A673 (cell line): ENCODE results near the gene PGGHG. TPM values are rescaled to one million over a fixed set of nuclear protein-coding genes. Genes with fewer than 3 reads are reported as not detected.

Experiments used
- BruUV-seq: library from RNA; stranded (reverse); fragments of 400-500 nt; replicated peaks from 2 replicates; lab custom pipeline; 2021; lab: Mats Ljungman, UMichigan
- CTCF ChIA-PET: fragments of 300-600 bp; sonication (Branson Sonifier 250); formaldehyde crosslinking; loops from one replicate; lab custom pipeline; 2022; ENCODE audit warnings: antibody characterized with exemption; lab: Charles Lee
- POLR2A ChIA-PET: fragments of 300-600 bp; sonication (Branson Sonifier 250); formaldehyde crosslinking; loops from one replicate; lab custom pipeline; 2022; ENCODE audit warnings: antibody characterized with exemption; ENCODE audit not compliant: low non-redundant PET; lab: Charles Lee
- DNase-seq: peaks from one replicate; pipeline ENCODE4 v3.0.0-alpha.2; 2015; ENCODE audit warnings: low spot score
- H3K27ac ChIP-seq: fragments of 200-600 bp; sonication (generic); 2 replicates; pipeline ENCODE4 v1.5.1; 2016; ENCODE audit warnings: mixed run types, low read depth, mild to moderate bottlenecking, mixed read lengths, antibody characterized with exemption, low read length; ENCODE audit not compliant: poor library complexity, severe bottlenecking
- H3K27me3 ChIP-seq: fragments of 200-600 bp; sonication (generic); replicated peaks from 2 replicates; pipeline ENCODE4 v1.6.1; 2017; ENCODE audit warnings: mixed run types, low read depth, mild to moderate bottlenecking, mixed read lengths, antibody characterized with exemption, low read length; ENCODE audit not compliant: insufficient read depth, poor library complexity
- H3K36me3 ChIP-seq: fragments of 200-600 bp; sonication (generic); 2 replicates; pipeline ENCODE4 v1.6.1; 2016; ENCODE audit warnings: mixed run types, mild to moderate bottlenecking, mixed read lengths, antibody characterized with exemption, low read length; ENCODE audit not compliant: insufficient read depth, poor library complexity, severe bottlenecking
- H3K4me1 ChIP-seq: fragments of 200-600 bp; sonication (generic); 2 replicates; pipeline ENCODE4 v1.6.1; 2017; ENCODE audit warnings: mixed run types, mild to moderate bottlenecking, mixed read lengths, antibody characterized with exemption, low read length; ENCODE audit not compliant: insufficient read depth, poor library complexity, severe bottlenecking
- H3K4me3 ChIP-seq: fragments of 200-600 bp; sonication (generic); 2 replicates; pipeline ENCODE4 v1.5.1; 2016; ENCODE audit warnings: low read depth, mixed run types, mild to moderate bottlenecking, mixed read lengths, low read length; ENCODE audit not compliant: poor library complexity, severe bottlenecking
- H3K9me3 ChIP-seq: fragments of 200-600 bp; sonication (generic); 2 replicates; pipeline ENCODE4 v1.6.1; 2016; ENCODE audit warnings: mixed run types, low read depth, mild to moderate bottlenecking, mixed read lengths, antibody characterized with exemption, low read length; ENCODE audit not compliant: poor library complexity, severe bottlenecking
- CTCF ChIP-seq: fragments of 300-800, 200-600 bp; sonication (generic); conservative IDR thresholded peaks from 2 replicates; pipeline ENCODE4 v1.5.1; 2017; ENCODE audit warnings: low read depth, mild to moderate bottlenecking, antibody characterized with exemption, low read length, moderate library complexity, mixed read lengths
- EZH2 ChIP-seq: fragments of 200-600 bp; sonication (generic); IDR thresholded peaks from 2 replicates; pipeline ENCODE4 v1.6.1; 2017; ENCODE audit warnings: borderline replicate concordance, low read depth, mild to moderate bottlenecking, mixed read lengths, antibody characterized with exemption, low read length; ENCODE audit not compliant: poor library complexity, severe bottlenecking
- intact Hi-C: fragments of 100-400 bp; cut with micrococcal nuclease; formaldehyde crosslinking; loops from one replicate; pipeline ENCODE4 v1.10.0; 2022; ENCODE audit not compliant: unreplicated experiment
- total RNA-seq: library from RNA; stranded (reverse); gene quantifications from 2 replicates; pipeline ENCODE4 v1.2.3, GENCODE V29; 2021

Gene PGGHG
- total RNA-seq, 1 experiment from 2014 or later: 5.4 TPM

DNA sequence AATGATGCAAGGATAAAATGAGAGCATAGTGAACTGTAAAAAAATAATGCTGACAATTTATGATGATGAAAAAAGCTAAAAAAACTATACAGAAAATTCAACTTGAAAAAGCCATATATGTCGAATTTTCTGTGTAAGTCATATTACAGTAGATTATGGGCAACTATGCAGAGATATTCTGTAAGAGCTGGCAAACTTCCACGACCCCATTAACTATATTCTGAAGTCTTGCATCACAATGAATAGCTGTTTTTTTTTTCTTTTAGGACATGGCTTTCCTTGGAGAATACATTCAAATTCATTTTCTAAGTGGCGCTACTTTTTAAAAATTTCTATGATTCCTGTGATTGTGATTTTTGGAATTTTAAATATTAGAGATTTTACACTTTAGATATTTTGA lies 33.8 kb upstream of the PGGHG start:
- H3K4me3 ChIP-seq: no peak overlapping the region
- TF ChIP-seq EZH2 (no peak), CTCF (no peak)
- H3K27me3 ChIP-seq: no peaks in the 10 kb centered on the region
- H3K9me3 ChIP-seq: no peaks in the 10 kb centered on the region
- ChIA-PET CTCF (no interaction called here), POLR2A (no interaction called here)
- DNase-seq: no peak
- no TSS peak for BruUV-seq
- peaks cover 26% of the 10 kb centered on the region for H3K36me3 ChIP-seq
- no peak overlapping the region for H3K27ac ChIP-seq
- H3K4me1 ChIP-seq: no peaks in the 10 kb centered on the region
- intact Hi-C loops: loop anchor here (10.0 kb wide), 1 partner anchor 100 kb away; no protein-coding TSS in a partner anchor

- ChIA-PET POLR2A (no interaction called here), CTCF (no interaction called here)
- no peak overlapping the region for H3K27ac ChIP-seq
- no peak for DNase-seq
- H3K4me3 ChIP-seq: no peak overlapping the region
- no peaks in the 10 kb centered on the region for H3K27me3 ChIP-seq
- no TSS peak for BruUV-seq
- peaks cover 21% of the 10 kb centered on the region for H3K36me3 ChIP-seq
- TF ChIP-seq CTCF: no peak
- TF ChIP-seq EZH2: no peak
- intact Hi-C loops: loop anchor here (10.0 kb wide), 1 partner anchor 99 kb away; no protein-coding TSS in a partner anchor
- H3K4me1 ChIP-seq: no peaks in the 10 kb centered on the region
- H3K9me3 ChIP-seq: no peaks in the 10 kb centered on the region
Observed at GRCh38 chr11:255816-256215, 33.1 kb upstream of the PGGHG start.

DNA sequence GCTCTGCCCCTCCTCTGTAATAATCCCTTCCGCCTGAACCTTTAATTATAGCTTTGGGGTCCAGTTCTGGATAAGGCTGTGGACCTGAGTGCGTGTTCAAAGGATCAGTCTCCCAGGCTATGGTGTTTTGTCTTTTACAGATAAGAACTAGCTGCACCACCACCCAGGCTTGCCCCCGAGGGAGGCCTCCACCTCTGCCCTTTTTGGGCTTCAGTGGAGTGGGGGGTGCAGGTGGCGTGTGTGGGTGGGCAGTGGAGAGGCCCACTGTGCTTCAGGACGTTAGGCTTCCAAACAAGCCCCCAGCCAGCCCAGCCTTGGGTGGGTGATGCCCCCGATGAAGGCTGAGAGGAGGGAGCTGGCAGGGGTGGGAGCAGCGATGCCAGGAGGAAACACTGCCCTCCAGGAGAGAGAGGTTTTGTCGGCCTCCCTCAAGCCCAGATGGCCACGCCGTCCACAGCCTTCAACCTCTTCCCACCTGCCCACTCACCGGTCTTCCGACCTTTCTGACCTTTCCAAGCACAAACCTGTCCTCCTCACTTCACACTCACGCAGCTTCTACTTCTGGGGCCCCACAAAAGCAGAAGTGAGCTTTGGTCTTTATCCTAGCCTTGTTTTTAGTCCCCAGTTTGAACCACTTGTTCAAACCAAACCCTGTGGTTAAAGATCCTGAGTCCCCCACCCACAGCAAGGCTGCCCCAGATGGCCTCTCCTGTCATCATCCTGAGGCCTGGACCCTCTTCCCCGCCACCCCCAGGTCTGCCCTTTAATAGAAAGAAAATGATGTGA lies 31.8 kb upstream of the PGGHG start:
- no peak for TF ChIP-seq EZH2
- no peak for TF ChIP-seq CTCF
- Histone ChIP-seq H3K36me3 (peaks cover 7% of the 10 kb centered on the region), H3K4me3 (no peak overlapping the region), H3K9me3 (no peaks in the 10 kb centered on the region), H3K27ac (no peak overlapping the region), H3K27me3 (no peaks in the 10 kb centered on the region), H3K4me1 (no peaks in the 10 kb centered on the region)
- ChIA-PET CTCF (no interaction called here), POLR2A (no interaction called here)
- intact Hi-C loops: loop anchor here (10.0 kb wide), 1 partner anchor 98 kb away; no protein-coding TSS in a partner anchor
- DNase-seq: no peak
- no TSS peak for BruUV-seq
